WI38 (cell line): ENCODE measurements around the gene ZBTB45.

Experiments
- H3K4me3 ChIP-seq: 2 replicates; pipeline ENCODE4 v1.5.1; 2011; ENCODE audit warnings: low read depth, mild to moderate bottlenecking, control low read depth, low read length
- TF ChIP-seq, protein P1 (sequence below): IDR thresholded peaks from 2 replicates; pipeline ENCODE4 v1.5.1; 2012; ENCODE audit warnings: low read depth, mild to moderate bottlenecking, control low read depth, low read length

Gene ZBTB45

GRCh38 chr19:58477130-58477529, 42.5 kb downstream of the ZBTB45 start:
- TF ChIP-seq, protein P1, sequence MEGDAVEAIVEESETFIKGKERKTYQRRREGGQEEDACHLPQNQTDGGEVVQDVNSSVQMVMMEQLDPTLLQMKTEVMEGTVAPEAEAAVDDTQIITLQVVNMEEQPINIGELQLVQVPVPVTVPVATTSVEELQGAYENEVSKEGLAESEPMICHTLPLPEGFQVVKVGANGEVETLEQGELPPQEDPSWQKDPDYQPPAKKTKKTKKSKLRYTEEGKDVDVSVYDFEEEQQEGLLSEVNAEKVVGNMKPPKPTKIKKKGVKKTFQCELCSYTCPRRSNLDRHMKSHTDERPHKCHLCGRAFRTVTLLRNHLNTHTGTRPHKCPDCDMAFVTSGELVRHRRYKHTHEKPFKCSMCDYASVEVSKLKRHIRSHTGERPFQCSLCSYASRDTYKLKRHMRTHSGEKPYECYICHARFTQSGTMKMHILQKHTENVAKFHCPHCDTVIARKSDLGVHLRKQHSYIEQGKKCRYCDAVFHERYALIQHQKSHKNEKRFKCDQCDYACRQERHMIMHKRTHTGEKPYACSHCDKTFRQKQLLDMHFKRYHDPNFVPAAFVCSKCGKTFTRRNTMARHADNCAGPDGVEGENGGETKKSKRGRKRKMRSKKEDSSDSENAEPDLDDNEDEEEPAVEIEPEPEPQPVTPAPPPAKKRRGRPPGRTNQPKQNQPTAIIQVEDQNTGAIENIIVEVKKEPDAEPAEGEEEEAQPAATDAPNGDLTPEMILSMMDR: no peak
- peak overlapping the region; percentile 66 for H3K4me3 ChIP-seq

- peak overlapping the region; percentile 66 for H3K4me3 ChIP-seq
- TF ChIP-seq, protein P1: no peak
Measured at GRCh38 chr19:58476498-58477015, 43.1 kb downstream of the ZBTB45 start.

DNA sequence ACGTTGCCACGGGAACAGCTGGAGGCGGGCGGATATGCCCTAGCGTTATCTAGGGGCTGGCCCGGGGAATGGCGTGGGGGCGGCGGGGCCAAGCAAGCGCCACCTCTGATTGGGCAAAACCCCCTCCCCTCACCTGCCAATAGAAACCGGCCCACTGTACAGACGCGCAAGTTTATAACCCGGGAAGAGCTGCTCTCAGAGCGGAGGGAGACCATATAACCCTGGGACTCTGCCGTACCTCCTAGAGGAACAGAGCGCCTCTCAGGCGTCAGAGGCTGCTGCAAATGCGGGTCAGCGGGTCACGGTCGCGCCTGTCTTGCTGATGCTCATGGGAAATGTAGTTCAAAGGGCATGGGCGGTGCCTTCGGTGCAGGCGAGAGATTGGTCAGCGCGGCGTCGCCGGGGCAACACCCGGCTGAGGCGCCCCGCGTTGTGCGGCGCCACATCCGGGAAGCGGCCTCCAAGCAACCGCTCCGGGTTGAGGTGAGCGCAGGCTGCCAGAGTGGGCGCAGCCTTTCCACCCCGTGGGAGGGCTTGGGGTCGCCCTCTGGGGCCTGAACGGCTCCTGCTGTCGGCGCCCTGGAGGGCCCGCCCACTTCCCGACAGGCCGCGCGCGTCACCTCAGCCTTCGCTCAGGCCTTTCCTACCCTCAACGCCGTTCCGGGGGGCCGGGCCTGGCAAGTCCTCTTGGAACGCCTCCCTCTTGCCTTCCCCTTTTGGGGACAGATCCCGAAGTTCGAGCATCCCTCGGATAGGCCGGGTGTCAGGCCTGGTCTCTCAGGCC, 43.7 kb downstream of the ZBTB45 start, which contains the start of gene ZNF446:
Gene ZNF446 (plus strand): TSS at position 639 of the 784 bp plus-strand sequence. CDS start 867 bp downstream, outside the sequence.
- TF ChIP-seq, protein P1: no peak
- peak within 1 kb of the TSS; percentile 66 for H3K4me3 ChIP-seq

DNA sequence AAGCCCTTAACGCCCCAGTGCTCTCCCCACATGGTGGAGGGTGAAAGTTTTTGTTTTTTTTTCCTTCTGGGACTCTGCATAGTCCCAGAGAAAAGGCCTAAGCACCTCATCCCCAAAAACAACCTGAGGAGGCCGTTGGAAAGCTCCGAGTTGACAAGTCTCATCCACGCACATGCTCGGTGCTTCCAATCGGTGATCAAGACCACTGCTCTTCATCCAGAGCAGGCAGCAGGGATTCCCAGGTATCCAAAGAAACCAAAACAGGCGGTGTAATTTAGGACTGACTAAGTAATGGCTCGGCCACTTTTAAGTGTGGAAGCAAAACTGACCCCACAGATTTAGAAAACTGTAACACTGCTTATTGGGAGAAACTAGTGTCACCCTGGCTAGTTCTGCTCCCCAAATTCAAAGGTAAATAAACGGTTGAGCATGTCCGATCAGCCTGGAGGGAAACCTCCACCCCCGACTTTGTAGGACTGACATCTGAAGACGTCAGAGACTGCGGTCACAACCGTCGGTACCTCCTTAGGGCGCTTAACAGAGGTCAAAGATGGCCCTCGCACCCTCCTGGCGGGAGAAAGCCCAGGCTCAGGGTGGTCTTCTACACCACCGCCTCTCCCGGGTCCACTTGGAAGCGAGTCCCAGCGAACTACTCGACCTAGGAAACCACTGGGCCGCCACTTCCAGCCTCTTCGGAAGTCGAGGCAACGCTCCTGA, 44.5 kb downstream of the ZBTB45 start:
- H3K4me3 ChIP-seq: peak overlapping the region; percentile 66

DNA sequence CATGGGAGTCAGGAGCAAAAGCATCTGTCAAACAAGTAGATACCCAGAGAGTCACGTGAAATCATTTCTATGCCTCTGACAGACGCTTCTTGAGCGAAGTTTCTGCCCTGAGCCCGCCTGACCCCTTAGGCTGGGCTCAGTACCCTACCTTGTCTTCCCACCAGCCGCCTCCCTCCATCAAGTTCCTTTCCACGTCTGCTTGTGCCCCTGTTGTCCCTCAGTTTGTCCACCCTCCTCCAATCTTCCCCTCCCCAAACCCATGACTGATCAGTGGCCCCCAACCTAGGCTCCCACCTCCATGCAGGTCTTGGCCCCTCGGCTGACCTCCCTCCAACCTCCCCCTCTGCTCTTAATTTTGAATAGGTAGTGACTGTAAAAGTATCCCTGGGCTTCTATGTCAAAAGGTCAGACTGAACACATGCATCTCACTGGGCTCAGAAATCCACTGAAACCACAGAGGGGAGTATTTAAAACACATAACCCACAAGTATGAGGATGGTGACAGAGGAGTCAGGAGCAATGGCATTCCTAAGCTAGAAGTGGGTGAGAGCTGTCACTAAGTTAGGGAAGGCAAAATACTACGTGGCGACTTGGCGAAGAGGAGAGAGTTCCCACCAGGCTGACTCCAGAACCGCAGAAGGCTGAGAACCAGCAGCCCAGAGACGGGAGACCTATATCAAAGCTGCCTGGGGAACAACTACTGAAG, 45.2 kb downstream of the ZBTB45 start:
- TF ChIP-seq, protein P1: no peak
- no peak overlapping the region for H3K4me3 ChIP-seq

More for the DNA sequence above, 44.5 kb downstream of the ZBTB45 start:
- TF ChIP-seq, protein P1: no peak

GRCh38 chr19:58473775-58474174, 45.8 kb downstream of the ZBTB45 start:
- TF ChIP-seq, protein P1: no peak
- H3K4me3 ChIP-seq: no peak overlapping the region
